Limb (tissue), 2 donors: Measurements from ENCODE around the gene PRR11.
"Not testable (repeated sequence)": the region's sequence is repeated elsewhere in the genome, so short reads cannot be mapped to it uniquely, and the experiment has no call there.

Source experiments
- DNase-seq, 2 donors: peaks; one replicate each; pipeline ENCODE4 v3.0.0-alpha.2; 2016; ENCODE audit errors: extremely low spot score in 2 of 2

The PRR11 gene

DNA sequence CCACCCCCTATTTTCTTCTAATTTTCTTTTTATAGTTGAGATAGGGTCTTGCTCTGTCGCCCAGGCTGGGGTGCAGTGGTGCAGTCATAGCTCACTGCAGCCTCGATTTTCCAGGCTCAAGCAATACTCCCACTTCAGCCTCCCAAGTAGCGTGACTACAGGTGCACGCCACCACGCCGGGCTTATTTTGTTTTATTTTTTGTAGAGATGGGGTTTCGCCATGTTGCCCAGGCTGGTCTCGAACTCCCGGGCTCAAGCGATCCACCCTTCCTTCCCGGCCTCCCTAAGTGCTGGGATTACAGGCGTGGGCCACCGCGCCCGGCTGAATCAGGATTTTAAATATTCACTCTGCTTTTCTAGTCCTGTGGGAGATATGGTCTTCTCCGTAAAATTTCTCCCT is 63.8 kb downstream of the PRR11 start:
- DNase-seq: no peak

GRCh38 chr17:59219992-59220327 is 64.4 kb downstream of the PRR11 start:
- no peak for DNase-seq

GRCh38 chr17:59220328-59221158 is 65.0 kb downstream of the PRR11 start, which contains the start of gene GDPD1:
Gene GDPD1 (plus strand): TSS chr17:59220511. CDS start chr17:59220610, 99 bp downstream.
- peak; percentile 95 to 96 for DNase-seq

GRCh38 chr17:59221159-59221847 is 65.8 kb downstream of the PRR11 start:
- peak in 1 of 2 donors; percentile 73 for DNase-seq

GRCh38 chr17:59223813-59224212 is 68.3 kb downstream of the PRR11 start:
- no peak for DNase-seq

DNA sequence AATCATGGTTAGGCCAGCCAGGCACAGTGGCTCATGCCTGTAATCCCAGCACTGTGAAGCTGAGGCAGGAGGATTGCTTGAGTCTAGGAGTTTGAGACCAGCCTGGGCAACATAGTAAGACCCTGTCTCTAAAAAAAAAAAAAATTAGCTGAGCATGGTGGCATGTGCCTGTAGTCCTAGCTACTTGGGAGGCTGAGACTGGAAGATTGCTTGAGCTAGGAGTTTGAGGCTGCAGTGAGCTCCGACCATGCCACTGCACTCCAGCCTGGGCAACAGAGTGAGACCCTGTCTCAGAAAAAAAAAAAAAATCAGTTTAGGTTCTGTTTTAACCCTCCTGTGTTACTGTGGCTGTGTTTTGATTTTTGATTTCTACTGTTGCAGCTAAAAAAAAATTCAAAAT is 73.0 kb downstream of the PRR11 start:
- DNase-seq: not testable (repeated sequence)

DNA sequence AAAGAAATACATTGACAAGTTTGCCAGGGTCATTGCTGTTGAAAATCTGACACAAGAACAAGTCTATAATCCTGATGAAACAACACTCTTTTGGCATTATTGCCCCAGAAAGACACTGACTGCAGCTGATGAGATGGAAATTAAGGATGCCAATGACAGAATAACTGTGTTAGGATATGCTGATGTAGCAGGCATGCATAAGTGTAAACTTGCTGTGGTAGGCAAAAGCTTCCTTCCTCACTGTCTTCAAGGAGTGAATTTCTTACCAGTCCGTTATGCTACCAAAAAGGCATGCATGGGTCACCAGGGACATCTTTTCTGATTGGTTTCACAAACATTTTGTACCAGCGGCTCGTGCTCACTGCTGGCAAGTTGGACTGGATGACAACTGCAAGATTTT is 75.2 kb downstream of the PRR11 start:
- DNase-seq: no peak

DNA sequence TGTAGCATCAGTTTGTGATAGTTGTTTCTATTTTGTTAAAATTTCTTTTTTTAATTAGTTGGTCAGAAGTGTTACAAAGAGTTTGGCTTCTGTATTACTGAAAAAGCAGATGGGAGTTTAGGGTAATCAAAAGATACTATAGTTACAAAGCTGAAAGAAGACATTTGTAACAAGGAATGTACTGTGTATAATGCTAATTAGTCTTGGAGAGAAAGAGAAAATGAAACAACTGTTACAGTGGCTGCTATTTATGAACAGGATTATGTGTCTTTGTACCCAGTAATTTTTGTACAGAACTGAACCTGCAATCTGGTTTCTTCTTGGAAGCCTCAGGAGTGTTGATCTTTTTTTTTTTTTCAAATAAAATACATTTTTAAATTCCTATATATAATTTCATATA is 79.1 kb downstream of the PRR11 start:
- DNase-seq: no peak

DNA sequence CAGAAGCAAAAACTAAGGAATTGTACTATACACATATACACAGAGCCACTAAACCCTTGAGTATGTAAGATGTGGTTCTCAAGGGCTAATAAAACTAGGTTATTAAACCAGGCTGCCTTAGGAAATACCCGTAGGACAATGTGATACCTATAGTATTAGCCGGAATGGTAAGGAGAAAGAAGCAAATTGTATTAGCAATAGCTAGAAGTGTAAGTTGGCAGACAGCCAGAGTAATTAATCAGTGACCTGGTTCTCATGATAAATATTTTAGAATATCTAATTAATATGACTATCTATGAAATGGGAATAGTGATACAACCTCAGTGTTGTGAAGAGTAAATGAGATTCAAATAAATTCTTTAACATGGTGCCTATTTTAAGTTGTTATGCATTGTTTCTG is 83.4 kb downstream of the PRR11 start:
- no peak for DNase-seq

GRCh38 chr17:59244081-59244480 is 88.5 kb downstream of the PRR11 start:
- no peak for DNase-seq
